ENCODE results near the gene TMF1. TPM values are rescaled to one million over a fixed set of nuclear protein-coding genes. Genes with fewer than 3 reads are reported as not detected.

The TMF1 gene
- total and polyA plus RNA-seq, 2 of the 8 experiments (the other 6 are each of a cell fraction or from before 2014, with no cell fraction given): 1.4 to 18.3 TPM

DNA sequence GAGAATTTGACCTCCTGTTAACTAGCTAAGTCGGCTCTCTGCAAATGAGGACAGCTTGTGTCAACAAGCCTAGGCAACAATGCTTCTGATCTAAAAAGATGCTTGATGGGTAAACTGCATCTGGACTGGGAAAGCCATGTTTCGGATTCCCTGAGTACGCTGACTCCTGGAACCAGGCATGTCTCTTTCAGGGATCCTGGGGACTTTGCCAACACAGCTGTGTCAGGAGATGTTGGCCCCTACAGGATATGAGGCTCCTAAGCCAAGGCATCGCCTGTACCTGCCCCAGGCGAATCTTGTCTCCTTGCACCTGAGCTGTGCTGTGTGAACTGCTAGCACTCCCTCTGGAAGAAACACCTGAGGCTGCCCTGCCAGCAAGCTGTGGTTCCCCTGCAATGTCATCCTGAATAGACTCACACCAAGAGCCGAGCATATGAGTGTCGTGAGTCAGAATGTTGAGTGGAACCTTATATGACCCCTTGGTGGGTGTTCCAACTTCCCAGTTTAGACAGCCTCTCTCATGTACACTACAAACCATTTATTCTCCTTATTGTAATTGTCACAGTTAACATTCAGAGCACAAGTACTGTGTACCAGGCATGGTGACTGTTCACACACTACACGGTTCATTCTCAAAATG is 55.7 kb downstream of the TMF1 start:
- H3K27me3 ChIP-seq (replicated peaks in 1 of 4; ENCODE audit: control insufficient read depth in 3 of 4, extremely low read depth in 1 of 4, insufficient read depth in 3 of 4, low read length in 3 of 4): no peaks in the 10 kb centered on the region
- H3K4ac ChIP-seq (replicated peaks; ENCODE audit: insufficient read length, low read depth, low read length): no peak overlapping the region
- H2BK15ac ChIP-seq (ENCODE audit: low read length): no peak overlapping the region
- DNase-seq (ENCODE audit: low read depth in 1 of 2, low spot score in 2 of 2) (no peak), FAIRE-seq (no peak)
- H4K20me1 ChIP-seq (replicated peaks in 1 of 2; ENCODE audit: control insufficient read depth in 1 of 2, insufficient read depth in 2 of 2, low read length in 2 of 2): no peaks in the 10 kb centered on the region
- H3K56ac ChIP-seq (replicated peaks; ENCODE audit: insufficient read length, low read depth, low read length): no peak overlapping the region
- CTCF ChIA-PET (ENCODE audit: partially characterized antibody): interaction anchor here (0.6 to 1.5 kb wide), 4 partner anchors 9 to 563 kb away, joined by 3 to 7 read pairs (median 3); no protein-coding TSS in a partner anchor
- WGBS, 2 experiments (ENCODE audit: extremely low coverage in 1 of 2, insufficient coverage in 1 of 2, insufficient read length in 1 of 2, insufficient replicate concordance in 2 of 2, low coverage in 1 of 2, low lambda C conversion rate in 2 of 2, missing lambda C conversion rate in 1 of 2): 86% methylated on average over 8 of the region's 8 CpGs; no CpG with 5 or more reads in 1 of the 2 experiments
- H4K8ac ChIP-seq (ENCODE audit: extremely low read depth, insufficient read depth, low read length): no peak overlapping the region
- no peak overlapping the region for H3K14ac ChIP-seq (ENCODE audit: insufficient read length)
- H2BK12ac ChIP-seq (ENCODE audit: low read depth, low read length): no peak overlapping the region
- H4K5ac ChIP-seq (ENCODE audit: insufficient read length, low read depth, low read length): no peak overlapping the region
- POLR2A ChIA-PET (ENCODE audit: partially characterized antibody): interaction anchor here (1.6 to 2.0 kb wide), 2 partner anchors 9 kb away, joined by 6 to 9 read pairs; no protein-coding TSS in a partner anchor
- no peak overlapping the region for H2BK120ac ChIP-seq (replicated peaks; ENCODE audit: low read depth, low read length)
- H3K4me1 ChIP-seq (replicated peaks in 1 of 4; ENCODE audit: control insufficient read depth in 3 of 4, insufficient read depth in 4 of 4, low read length in 3 of 4): no peaks in the 10 kb centered on the region
- H3K23ac ChIP-seq (ENCODE audit: insufficient read length): no peak overlapping the region
- no peaks in the 10 kb centered on the region for H3K23me2 ChIP-seq (ENCODE audit: low read depth, low read length)
- H2BK20ac ChIP-seq (ENCODE audit: low read length): no peak overlapping the region
- no peak overlapping the region for H3K4me3 ChIP-seq (ENCODE audit: extremely low read depth in 1 of 4, insufficient read depth in 2 of 4, low read depth in 3 of 4, low read length in 4 of 4)
- no peak overlapping the region for H3K9ac ChIP-seq (replicated peaks in 1 of 4; ENCODE audit: extremely low read depth in 1 of 4, low read depth in 3 of 4, low read length in 3 of 4)
- H2AK5ac ChIP-seq (ENCODE audit: low read depth, low read length): no peak overlapping the region
- H3K18ac ChIP-seq (ENCODE audit: extremely low read depth, low read length): no peak overlapping the region
- H2AFZ ChIP-seq (ENCODE audit: low read length): no peak overlapping the region
- H3K27ac ChIP-seq (ENCODE audit: low read depth, low read length): no peak overlapping the region
- no peaks in the 10 kb centered on the region for H3K79me1 ChIP-seq (ENCODE audit: low read depth, low read length)
- no peaks in the 10 kb centered on the region for H3K79me2 ChIP-seq (ENCODE audit: control insufficient read depth in 1 of 2, insufficient read depth in 2 of 2, low read length in 2 of 2)
- no peak overlapping the region for H2BK5ac ChIP-seq (ENCODE audit: low read depth, low read length)
- no peak overlapping the region for H3K4me2 ChIP-seq (ENCODE audit: insufficient read depth in 1 of 2, low read depth in 2 of 2, low read length in 2 of 2)
- H3K36me3 ChIP-seq (ENCODE audit: control insufficient read depth in 2 of 4, insufficient read depth in 4 of 4, low read length in 3 of 4): peaks cover 0 to 25% (median 3%) of the 10 kb centered on the region in 4 experiments; a peak in 4 of 8 replicates
- peaks cover 0 to 4% of the 10 kb centered on the region in 2 experiments; a peak in 1 of 4 replicates for H3K9me3 ChIP-seq (ENCODE audit: insufficient read depth in 2 of 2, low read depth in 1 of 2, low read length in 1 of 2)
- H4K91ac ChIP-seq (replicated peaks; ENCODE audit: insufficient read length, low read length): no peak overlapping the region
- no peak for TF ChIP-seq EZH2 (IDR thresholded peaks at IDR 0.05; ENCODE audit: low read depth, low read length, severe bottlenecking)
- TF ChIP-seq, protein P1, sequence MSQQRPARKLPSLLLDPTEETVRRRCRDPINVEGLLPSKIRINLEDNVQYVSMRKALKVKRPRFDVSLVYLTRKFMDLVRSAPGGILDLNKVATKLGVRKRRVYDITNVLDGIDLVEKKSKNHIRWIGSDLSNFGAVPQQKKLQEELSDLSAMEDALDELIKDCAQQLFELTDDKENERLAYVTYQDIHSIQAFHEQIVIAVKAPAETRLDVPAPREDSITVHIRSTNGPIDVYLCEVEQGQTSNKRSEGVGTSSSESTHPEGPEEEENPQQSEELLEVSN (IDR thresholded peaks at IDR 0.05): no peak
- no peak for TF ChIP-seq CREB1 (IDR thresholded peaks at IDR 0.05)
- no peak for TF ChIP-seq BCL11A (IDR thresholded peaks at IDR 0.05; ENCODE audit: low read depth in 2 of 2, low read length in 2 of 2)
- no peak for TF ChIP-seq KDM5A (IDR thresholded peaks at IDR 0.05; ENCODE audit: low read length)
- no peak for TF ChIP-seq CEBPB (IDR thresholded peaks at IDR 0.05; ENCODE audit: low read depth, low read length)
- TF ChIP-seq TCF12 (IDR thresholded peaks at IDR 0.05; ENCODE audit: low read depth, low read length): no peak
- TF ChIP-seq SP2 (IDR thresholded peaks at IDR 0.05; ENCODE audit: low read length): no peak
- no peak for TF ChIP-seq JUND (IDR thresholded peaks at IDR 0.05; ENCODE audit: low read length)
- TF ChIP-seq HDAC6 (IDR thresholded peaks at IDR 0.05; ENCODE audit: low read depth, low read length): no peak
- no peak for TF ChIP-seq SRF (IDR thresholded peaks at IDR 0.05; ENCODE audit: low read depth, low read length)
- no peak for TF ChIP-seq ZNF274 (IDR thresholded peaks at IDR 0.05; ENCODE audit: borderline replicate concordance, extremely low read depth, low read length)

All from H1 (cell line).